ENCODE results near the gene CATSPERZ.
"Not testable (repeated sequence)": the region's sequence is repeated elsewhere in the genome, so short reads cannot be mapped to it uniquely, and the experiment has no call there.

The CATSPERZ gene

DNA sequence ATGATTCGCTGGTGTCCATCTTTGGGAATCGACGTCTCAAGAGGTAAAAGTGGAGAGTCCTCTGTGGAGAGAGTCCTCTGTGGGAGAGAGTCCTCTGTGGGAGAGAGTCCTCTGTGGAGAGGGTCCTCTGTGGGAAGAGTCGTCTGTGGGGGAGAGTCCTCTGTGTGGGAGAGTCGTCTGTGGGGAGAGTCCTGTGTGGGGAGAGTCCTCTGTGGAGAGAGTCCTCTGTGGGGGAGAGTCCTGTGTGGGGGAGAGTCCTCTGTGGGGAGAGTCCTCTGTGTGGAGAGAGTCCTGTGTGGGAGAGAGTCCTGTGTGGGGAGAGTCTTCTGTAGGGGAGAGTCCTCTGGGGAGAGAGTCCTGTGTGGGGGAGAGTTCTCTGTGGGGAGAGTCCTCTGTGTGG lies 20.9 kb downstream of the CATSPERZ start:
- DNase-seq: no peak

DNA sequence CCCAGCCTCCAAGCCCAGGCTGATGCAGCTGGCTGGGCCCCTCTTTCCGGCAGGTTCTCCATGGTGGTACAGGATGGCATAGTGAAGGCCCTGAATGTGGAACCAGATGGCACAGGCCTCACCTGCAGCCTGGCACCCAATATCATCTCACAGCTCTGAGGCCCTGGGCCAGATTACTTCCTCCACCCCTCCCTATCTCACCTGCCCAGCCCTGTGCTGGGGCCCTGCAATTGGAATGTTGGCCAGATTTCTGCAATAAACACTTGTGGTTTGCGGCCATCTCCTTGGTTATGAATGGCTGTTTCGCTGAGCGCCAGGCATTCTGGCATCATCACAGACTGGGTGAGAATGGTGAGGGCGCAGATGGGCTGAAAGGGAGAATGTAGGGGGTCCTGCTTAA lies 21.4 kb downstream of the CATSPERZ start:
- no peak for DNase-seq

DNA sequence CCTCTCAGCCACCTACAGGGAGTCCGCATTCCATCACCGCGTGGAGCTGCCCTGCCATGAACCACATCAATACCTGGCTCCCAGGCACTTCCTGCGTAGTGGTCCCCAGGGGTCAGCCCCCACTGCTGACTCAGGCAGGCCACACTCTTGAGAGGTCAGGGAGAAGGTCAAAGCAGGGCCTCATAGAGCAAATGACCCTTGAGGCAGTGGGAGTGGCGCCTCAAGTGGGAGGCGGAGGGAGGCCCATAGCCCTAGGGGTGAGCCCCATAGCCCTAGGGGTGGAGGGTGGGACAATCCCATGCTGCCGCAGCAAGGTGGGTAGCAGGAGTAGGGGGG lies 22.7 kb downstream of the CATSPERZ start:
- DNase-seq: no peak

DNA sequence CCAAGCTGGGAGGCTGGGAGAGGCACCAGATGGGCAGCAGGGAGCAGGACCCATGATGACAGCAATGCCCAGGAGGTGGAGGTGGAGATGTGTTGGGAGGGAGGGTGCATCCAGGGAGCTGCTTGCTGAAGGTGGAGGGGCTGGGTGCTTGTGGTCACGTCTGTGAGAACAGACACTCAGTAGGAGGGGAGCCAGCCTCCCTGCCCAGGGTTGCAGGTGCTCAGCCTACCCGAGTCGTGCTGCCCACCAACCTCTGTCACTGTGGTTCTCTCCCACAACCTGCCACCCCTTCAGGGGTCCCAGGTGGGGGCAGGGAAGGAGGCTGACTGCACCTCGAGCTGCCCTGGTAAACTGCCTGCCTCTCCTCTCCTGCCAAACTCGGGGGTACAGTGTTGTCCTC lies 23.2 kb downstream of the CATSPERZ start:
- DNase-seq: no peak

DNA sequence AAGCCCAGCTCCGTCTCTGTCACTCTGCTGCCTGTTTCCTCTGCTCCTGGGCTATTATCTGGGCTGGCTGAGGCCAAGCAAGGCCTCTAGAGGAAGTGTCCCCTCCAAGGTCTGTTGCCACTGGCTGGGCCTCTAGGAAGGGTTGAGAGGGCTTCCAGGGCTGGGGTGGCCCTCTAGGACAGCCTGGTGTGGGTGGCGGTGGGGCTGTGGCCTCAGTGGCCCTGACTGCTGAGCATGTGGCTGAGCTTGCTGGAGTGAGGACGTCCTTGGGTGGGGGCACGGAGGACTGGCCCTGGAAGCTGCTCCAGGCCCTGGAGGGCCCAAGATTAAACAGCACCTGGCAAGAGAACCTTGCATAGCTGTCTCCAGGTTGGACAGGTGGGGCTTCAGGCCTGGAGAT lies 23.8 kb downstream of the CATSPERZ start:
- DNase-seq: not testable (repeated sequence)

DNA sequence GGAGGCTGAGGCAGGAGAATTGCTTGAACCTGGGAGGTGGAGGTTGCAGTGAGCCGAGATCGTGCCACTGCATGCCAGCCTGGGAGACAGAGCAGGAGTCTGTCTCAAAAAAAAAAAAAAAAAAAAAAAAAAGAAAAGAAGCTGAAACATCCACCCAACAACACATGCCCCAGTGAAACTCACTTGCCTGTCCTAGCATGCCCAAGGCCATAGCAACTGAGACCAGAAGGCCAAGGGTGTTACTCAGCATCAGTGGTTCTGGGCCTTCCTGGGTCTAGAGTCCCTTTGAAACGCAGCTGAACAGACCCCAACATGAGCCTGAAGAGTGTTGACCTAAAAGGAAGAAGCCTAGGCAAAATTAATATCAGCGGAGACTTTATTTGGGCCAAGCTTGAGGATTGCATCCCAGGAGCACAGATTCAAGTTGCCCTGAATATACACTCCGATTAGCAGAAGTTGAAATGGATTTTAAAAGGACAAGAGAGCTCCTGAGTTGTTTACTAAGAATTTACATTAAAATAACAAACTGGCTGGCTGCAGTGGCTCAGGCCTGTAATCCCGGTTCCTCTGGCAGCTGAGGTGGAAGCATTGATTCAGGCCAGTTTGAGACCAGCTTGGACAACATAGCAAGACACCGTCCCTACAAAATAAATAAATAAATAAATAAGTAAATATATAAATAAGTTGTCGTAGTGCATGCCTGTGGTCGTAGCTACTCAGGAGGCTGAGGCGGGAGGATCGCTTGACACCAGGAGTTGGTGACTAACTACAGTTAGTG lies 24.7 kb downstream of the CATSPERZ start:
- DNase-seq: no peak

DNA sequence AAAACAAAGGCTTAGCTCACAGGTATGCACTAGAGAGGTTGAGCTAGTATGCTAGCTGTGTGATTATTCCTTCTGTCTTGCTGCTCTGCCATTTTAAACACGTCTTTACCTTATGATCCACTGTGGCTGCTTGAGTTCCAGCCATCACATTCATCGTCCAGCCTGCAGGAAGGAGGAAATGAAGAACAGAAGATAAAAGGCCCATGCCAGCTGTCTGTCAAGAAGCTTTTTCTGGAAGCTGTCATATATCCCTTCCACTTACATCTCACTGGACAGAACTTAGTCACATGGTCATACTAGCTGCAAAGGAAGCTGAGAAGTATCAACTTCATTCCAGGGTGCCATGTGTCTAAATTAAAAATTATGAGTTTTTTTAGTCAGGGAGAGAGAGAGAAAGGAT lies 27.2 kb downstream of the CATSPERZ start:
- DNase-seq: no peak

DNA sequence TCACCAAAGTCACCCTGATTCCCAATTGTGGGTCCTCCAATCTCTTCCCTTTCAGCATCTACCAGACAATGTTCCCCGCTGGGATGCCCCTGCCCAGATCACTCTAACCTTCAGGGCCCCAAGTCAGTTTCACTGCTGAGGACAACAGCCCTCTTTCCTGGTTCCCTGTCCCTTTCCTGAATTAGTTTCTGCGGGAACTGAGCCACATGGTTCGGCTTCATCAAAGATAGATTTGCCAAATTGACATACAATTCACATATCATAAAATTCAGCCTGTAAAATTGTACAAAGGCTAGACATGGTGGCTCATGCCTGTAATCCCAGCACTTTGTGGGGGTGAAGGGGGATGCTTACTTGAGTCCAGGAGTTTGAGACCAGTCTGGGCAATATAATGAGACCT lies 27.8 kb downstream of the CATSPERZ start:
- DNase-seq: no peak

DNA sequence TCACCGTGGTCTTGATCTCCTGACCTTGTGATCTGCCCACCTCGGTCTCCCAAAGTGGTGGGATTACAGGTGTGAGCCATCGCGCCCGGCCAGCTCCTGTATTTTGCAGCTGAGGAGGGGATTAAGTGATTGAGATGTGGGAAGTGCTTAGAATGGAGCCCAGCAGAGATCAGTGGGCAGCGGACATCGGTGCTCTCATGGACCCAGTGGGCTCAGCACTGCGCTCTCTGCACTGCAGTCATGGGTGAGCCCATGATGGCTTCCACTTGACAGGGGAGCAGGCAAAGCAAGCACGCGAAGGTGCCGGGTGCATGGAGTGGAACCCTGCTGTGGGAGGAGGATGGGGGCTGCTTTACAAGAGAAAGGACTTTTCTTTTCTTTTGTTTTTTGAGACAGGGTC lies 30.7 kb downstream of the CATSPERZ start:
- no peak for DNase-seq

DNA sequence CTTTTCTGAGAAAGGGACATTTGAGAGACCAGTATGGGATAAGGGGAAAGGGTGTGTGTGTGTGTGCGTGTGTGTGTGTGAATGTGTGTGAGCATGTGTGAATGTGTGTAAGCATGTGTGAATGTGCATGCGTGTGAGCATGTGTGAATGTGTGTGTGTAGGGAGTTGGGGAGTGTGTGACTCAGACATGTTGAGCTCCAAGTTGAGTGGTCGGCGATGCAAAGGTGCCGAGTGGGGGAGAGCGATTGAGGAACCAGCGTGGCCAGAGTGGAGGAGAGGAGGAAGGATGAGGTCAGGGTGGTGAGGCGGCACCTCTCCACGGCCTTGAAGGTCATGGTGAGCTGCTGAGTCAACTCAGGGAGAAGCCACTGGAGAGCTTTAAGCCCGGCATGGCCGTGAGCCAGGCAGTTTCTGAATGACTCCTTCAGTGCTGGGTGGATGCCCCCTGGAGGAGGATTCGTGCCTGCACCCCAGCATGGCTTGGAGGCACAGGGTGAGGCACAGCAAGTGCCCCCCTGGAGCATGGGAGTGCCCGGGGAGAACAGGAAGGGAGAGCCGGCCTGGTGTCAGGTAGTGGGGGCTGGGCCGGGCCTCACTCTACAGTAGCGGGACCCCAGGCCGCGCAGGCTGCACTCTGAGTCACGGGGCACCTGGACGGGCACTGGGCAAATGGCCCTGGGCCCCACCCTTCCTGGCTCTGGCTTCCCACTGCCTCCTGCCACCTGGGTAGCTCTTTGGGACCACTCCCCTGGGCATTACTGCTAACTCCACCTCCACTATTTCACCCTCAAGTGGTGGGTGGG lies 31.6 kb downstream of the CATSPERZ start:
- peak; percentile 48 for DNase-seq

DNA sequence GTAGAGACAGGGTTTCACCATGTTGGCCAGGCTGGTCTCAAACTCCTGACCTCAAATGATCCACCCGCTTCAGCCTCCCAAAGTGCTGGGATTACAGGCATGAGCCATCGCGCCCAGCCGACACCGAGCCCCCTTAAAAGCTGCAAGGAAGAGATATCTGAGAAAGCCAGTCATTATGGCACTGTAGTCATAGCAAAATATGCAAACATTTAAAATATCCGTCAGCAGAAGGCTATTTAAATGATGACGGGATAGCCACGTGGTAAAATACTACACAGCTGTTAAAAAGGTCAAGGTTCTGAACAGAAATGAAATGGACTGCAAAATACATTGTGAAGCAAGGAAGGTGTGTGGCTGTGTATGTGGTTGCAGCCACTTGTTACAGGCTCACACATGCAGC lies 33.4 kb downstream of the CATSPERZ start:
- no peak for DNase-seq

DNA sequence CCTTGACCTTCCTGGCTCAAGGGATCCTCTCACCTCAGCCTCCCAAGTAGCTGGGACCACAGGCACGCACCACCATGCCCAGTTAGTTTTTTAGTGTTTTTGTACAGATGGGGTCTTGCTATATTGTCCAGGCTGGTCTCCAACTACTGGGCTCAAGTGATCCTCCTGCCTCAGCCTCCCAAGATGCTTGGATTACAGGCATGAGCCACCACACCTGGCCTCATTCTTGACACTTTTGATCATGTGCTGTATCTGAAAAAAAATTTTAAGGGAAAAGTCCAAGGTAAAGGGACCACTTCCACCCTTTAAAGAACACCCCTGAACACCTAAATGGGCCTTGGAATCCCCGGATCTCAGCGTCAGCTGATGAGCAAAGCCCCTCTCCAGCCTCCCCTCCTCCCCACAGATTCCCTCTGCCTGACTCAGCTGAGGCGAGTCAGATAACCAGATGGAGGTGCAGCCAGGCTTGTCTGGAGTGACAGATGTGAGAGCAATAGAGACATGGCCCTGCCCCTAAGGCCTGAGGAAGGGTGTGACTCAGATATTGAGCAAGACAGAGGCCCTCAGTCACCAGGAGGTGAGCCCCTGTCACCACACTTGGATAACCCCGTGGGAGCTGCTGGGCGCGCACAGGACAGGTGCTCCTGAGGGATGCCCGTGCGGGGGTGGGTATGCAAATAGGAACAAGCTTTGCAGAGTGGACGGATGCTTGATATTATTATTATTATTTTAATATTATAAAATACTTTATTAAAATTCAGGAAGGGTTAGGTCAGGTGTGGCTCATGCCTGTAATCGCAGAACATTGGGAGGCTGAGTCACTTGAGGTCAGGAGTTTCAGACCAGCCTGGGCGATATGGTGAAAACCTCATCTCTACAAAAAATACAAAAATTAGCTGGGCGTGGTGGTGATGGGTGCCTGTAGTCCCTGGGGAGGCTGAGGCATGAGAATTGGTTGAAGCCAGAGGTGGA lies 34.9 kb downstream of the CATSPERZ start:
- peak; percentile 69 for DNase-seq

DNA sequence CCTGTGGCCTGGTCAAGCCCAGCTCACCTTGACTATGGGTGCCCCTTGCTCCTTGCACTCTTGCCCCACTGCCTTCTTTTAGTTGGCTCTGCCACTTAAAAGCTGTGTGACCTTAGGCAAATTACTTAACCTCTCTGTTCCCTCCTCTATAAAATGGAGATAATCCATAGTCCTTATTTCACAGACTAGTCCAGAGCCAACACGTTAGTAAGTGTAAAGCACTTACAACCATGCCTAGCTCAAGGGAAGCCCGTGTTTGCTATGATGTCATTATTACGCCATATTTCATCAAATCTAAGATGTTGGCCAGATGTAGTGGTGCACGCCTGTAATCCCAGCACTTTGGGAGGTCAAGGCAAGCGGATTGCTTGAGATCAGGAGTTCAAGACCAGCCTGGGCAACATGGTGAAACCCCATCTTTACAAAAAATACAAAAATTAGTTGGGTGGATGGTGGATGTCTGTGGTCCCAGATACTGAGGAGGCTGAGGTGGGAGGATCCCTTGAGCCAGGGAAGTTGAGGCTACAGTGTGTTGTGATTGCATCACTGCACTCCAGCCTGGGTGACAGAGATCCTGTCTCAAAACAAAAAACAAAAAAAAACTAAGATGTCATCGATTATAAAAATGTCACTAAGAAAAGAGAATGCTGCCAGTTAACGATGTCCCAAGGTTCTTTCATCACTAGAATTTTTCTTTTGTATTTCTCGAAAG lies 37.5 kb downstream of the CATSPERZ start:
- DNase-seq: no peak

DNA sequence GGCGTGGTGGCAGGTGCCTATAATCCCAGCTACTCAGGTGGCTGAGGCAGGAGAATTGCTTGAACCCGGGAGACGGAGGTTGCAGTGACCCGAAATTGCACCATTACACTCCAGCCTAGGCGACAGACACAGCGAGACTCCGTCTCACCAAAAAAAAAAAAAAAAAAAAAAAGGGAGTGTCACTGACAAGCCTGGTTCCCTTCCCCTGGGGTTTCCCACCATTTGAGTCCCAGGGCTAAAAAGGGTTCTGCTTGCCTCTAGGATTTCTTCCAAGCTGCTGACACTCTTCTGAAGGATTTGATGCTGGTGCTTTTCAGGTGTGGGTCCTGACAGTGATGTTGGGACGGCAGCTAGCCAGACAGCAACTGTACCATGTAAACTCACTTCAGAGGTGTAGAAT lies 38.6 kb downstream of the CATSPERZ start:
- no peak for DNase-seq

DNA sequence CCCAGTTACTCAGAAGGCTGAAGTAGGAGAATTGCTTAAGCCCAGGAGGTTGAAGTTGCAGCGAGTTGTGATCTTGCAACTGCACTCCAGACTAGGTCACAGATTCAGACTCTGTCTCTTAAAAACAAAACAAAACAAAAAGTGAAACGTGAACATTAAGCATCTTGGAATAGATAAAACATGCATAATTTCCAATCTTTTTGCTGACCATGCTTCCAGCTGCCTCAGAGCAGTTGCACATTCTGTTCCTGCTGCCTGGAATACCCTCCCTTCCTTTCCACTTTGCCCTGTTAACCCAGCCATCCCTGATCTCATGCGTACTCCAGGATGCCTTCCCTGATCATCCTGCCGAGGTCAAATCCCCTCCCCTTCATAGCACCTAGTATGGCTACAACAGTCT lies 39.1 kb downstream of the CATSPERZ start:
- no peak for DNase-seq

DNA sequence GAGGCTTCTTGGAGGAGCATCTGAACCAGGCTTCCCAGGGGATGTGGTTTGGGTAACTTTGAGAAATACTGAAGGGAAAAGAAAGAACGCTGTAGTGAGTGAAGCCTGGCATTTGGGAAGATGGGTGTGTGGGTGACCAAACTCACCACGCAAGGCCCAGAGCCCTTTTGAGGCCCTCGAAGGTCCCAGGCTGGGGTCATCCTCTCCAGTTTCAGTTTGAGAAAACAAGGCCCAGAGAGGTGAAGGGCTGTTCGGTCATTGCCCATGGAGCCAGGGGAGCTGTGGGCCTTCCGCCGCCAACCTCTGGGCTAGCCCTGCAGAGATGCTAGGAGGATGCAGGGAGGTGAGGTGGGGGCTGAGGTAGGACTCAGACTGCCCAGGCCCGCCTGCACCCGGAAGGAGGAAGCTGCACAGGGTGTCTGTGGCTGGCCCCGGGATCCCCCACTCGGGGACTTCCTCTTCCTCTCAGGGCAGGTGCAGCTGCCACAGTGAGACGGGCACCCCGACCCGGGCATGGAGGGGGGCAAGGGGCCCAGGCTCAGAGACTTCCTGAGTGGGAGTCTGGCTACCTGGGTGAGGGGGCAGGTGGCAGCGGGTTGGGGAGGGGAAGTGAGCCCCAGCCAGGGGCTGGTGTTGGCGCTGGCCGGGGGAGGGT lies 39.7 kb downstream of the CATSPERZ start, which contains the start of gene CCDC88B:
CCDC88B (plus strand) TSS at position 451 of the 655 bp plus-strand sequence; CDS start at position 514, 63 bp downstream.
- no peak for DNase-seq

DNA sequence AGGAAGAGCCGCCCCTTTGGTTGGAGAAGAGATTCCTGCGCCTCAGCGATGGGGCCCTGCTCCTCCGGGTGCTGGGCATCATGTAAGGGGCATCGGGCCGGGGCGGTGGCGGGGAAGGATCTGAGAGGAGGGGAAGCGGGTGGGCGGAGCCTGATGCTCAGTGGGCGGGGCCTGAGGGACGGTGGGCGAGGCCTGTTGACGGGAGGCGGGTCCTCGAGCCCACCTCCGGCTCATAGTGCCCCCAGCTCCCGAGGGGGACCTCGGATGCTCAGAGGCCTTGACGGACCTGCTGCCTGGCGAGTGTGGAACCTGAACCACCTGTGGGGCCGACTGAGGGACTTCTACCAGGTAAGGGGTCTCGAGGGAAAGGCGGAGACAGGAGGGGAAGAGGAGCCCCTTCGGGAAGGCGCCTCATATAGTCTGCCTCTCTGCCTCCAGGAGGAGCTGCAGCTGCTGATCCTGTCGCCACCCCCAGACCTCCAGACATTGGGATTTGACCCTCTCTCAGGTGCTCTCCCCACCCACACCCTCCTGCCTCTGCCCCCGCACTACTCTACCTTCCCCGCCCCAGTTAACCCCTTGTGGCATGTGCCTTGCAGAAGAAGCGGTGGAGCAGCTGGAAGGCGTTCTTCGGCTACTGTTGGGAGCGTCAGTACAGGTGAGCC lies 40.6 kb downstream of the CATSPERZ start:
- DNase-seq: no peak

DNA sequence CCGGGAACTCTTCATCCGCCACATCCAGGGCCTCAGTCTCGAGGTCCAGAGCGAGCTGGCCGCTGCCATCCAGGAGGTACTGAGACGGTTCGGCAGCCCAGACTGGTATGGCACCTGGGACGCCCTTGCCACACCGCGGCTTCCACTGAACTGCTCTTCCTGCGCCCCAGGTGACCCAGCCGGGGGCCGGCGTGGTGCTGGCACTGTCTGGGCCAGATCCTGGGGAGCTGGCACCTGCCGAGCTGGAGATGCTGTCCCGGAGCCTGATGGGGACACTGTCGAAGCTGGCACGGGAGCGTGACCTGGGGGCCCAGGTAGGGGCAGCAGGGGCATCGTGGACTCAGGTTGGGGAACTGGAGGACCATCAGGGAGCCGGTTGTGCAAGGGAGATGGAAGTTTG lies 41.3 kb downstream of the CATSPERZ start:
- DNase-seq: no peak

DNA sequence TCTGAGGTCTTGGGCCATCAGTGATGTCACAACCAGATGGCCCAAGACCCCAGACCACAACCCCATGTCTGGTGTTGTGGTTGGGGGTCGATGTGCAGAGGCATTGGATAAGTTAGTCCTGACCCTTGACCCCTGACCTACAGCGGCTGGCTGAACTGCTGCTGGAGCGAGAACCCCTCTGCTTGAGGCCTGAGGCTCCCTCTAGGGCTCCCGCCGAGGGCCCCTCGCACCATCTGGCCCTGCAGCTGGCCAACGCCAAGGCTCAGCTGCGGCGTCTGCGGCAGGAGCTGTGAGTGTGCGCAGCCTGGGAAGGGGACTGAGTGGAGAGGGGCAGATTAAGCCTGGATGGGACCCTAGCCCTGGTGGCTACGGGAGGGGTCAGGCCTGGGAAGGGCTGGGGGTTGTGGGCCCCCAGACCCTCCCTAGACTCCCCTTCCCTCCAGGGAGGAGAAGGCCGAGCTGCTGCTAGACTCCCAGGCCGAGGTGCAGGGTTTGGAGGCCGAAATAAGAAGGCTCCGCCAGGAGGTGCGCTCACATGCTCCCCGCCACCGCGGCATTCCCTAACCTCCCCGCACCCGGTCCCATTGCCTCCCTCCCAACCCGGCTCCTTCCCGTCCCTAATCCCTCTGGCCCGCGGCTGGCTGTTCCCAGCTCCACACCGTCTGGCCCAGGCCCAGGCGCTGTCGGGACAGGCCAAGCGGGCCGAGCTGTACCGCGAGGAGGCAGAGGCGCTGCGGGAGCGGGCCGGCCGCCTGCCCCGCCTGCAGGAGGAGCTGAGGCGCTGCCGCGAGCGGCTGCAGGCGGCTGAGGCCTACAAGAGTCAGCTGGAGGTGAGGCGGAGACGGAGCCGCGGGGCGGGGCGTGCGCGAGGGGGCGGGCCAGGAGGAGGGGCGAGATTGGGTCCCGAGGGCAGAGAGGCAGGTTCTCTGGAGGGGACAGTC lies 42.0 kb downstream of the CATSPERZ start:
- DNase-seq: peak; percentile 41
